Nephron progenitor cell (in vitro differentiated cells): ENCODE results near the gene SDK2.

Experiments
- DNase-seq: peaks from one replicate; pipeline ENCODE4 v3.0.0; 2021
- H3K27ac Mint-ChIP-seq: 2 replicates; pipeline ENCODE4 v1.8.0; 2021; ENCODE audit warnings: mild to moderate bottlenecking, moderate library complexity, mixed read lengths
- H3K27me3 Mint-ChIP-seq: 2 replicates; pipeline ENCODE4 v1.8.0; 2021; ENCODE audit warnings: mild to moderate bottlenecking, low read depth, mixed read lengths; ENCODE audit not compliant: poor library complexity
- H3K36me3 Mint-ChIP-seq: 2 replicates; pipeline ENCODE4 v1.8.0; 2021; ENCODE audit warnings: low read depth, mixed read lengths
- H3K4me1 Mint-ChIP-seq: 2 replicates; pipeline ENCODE4 v1.8.0; 2021; ENCODE audit warnings: mixed read lengths
- H3K4me3 Mint-ChIP-seq: 2 replicates; pipeline ENCODE4 v1.8.0; 2021; ENCODE audit warnings: mild to moderate bottlenecking, moderate library complexity, mixed read lengths
- H3K9me3 Mint-ChIP-seq: 2 replicates; pipeline ENCODE4 v1.8.0; 2021; ENCODE audit warnings: mild to moderate bottlenecking, moderate library complexity, mixed read lengths
- TF ChIP-seq, protein P1 (sequence below): fragments of 200-600 bp; sonication (generic); IDR thresholded peaks from 2 replicates; pipeline ENCODE4 v1.5.0; 2021; ENCODE audit warnings: antibody characterized with exemption

SDK2 gene

DNA sequence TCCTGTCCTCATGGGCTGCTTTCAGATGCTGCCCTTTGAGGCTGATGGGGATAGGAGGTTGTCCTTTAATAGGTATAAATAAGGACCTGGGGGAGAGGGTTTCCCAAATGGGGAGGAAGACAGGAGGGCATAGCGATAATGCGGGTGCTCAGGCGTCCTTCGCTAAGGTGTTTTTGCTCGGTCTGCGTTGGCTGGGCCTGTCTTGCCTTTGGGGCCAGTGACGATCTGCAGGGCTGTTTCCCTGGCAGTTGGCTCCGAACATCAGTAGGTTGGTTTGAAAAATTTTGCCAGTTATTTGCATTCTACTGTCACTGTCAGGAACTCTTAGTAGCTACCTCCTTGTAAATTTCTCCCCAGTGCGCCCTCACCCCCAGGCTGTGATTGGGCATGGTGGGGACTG is 294.6 kb downstream of the SDK2 start:
- H3K4me1 Mint-ChIP-seq: peaks cover 64% of the 10 kb centered on the region
- peaks cover 3% of the 10 kb centered on the region for H3K9me3 Mint-ChIP-seq
- H3K36me3 Mint-ChIP-seq: peaks cover 31% of the 10 kb centered on the region
- H3K27ac Mint-ChIP-seq: no peak overlapping the region
- H3K4me3 Mint-ChIP-seq: no peak overlapping the region
- peaks cover 11% of the 10 kb centered on the region for H3K27me3 Mint-ChIP-seq
- TF ChIP-seq, protein P1, sequence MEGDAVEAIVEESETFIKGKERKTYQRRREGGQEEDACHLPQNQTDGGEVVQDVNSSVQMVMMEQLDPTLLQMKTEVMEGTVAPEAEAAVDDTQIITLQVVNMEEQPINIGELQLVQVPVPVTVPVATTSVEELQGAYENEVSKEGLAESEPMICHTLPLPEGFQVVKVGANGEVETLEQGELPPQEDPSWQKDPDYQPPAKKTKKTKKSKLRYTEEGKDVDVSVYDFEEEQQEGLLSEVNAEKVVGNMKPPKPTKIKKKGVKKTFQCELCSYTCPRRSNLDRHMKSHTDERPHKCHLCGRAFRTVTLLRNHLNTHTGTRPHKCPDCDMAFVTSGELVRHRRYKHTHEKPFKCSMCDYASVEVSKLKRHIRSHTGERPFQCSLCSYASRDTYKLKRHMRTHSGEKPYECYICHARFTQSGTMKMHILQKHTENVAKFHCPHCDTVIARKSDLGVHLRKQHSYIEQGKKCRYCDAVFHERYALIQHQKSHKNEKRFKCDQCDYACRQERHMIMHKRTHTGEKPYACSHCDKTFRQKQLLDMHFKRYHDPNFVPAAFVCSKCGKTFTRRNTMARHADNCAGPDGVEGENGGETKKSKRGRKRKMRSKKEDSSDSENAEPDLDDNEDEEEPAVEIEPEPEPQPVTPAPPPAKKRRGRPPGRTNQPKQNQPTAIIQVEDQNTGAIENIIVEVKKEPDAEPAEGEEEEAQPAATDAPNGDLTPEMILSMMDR: no peak
- no peak for DNase-seq

DNA sequence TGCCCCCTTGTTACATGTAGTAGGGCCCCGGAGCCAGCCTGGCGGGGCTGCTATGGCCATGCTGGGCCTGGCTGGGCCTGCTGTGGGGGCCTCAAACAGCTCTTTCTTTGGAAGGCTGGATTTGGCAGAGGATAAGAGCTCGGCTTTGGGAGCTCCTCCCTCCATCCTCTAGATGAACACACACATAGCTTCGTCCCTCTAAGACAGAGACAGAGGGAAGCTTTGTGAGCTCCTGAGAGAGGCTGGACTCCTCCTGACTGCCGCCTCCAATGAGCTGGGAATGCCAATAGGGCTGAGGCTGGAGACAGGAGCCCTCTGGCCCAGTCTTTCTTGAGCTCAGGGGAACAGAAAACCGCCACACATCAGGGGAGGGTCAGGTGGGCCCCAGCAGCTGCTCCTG is 295.1 kb downstream of the SDK2 start:
- Mint-ChIP-seq H3K4me3 (no peak overlapping the region), H3K36me3 (peaks cover 29% of the 10 kb centered on the region), H3K9me3 (peaks cover 3% of the 10 kb centered on the region), H3K27me3 (peaks cover 8% of the 10 kb centered on the region), H3K27ac (peak overlapping the region; percentile 93), H3K4me1 (peaks cover 64% of the 10 kb centered on the region)
- TF ChIP-seq, protein P1: no peak
- DNase-seq: no peak

DNA sequence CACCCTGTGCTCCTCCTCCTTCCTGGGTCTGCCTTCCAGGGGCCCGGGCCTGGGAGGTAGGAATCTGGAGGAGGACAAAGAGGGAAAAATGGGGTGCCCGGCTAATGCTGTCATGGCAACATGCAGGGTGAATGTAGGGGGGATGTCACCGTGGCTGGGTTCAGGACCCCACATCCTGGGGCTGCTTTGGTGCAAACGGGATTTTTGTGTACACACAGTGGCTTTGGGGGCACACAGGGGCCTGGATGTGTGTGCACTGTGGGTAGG is 295.5 kb downstream of the SDK2 start:
- peaks cover 3% of the 10 kb centered on the region for H3K9me3 Mint-ChIP-seq
- H3K4me1 Mint-ChIP-seq: peaks cover 64% of the 10 kb centered on the region
- H3K4me3 Mint-ChIP-seq: no peak overlapping the region
- peaks cover 7% of the 10 kb centered on the region for H3K27me3 Mint-ChIP-seq
- TF ChIP-seq, protein P1: no peak
- peaks cover 26% of the 10 kb centered on the region for H3K36me3 Mint-ChIP-seq
- peak overlapping the region; percentile 61 for H3K27ac Mint-ChIP-seq
- no peak for DNase-seq

DNA sequence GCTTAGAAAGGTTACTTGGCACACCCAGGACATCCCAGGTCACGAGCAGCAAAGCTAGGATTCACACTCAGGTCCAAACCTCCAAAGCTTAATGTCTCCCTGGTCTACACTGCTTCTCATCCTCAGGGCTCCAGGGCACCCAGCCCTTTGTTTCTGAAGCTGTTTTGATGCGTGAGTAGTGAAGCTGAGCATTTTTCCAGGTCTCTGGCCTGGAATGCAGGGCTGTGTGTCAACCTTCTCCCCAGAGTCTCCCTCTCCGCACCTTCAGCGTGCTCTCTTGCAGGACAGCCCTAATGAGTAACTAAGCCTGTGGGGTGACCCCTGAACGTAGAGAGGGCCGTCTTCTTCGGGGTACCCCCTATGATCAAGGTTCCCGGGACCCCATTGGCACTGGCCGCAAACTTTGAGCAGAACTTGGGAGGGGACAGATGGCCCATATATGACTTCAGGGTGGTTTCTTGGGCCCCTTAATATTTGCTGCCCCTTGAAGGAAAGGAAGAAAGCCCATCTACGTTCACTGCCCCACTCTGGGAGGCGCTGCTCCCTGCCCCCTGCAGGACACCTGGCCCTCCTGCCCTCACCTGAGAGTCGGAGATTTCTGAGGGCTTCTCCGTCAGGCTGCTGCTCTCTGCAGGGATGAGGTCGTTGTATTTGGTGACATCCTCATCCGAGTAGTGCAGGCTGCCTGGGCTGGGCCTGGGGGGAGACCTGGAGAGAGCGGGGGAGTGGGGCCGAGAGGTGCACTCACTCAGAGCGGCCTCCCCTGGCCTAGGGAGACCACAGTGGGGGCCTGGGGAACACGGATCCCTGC is 296.0 kb downstream of the SDK2 start:
- Mint-ChIP-seq H3K27me3 (peaks cover 7% of the 10 kb centered on the region), H3K4me3 (no peak overlapping the region), H3K9me3 (peaks cover 3% of the 10 kb centered on the region), H3K36me3 (peaks cover 26% of the 10 kb centered on the region), H3K27ac (no peak overlapping the region), H3K4me1 (peaks cover 67% of the 10 kb centered on the region)
- no peak for DNase-seq
- TF ChIP-seq, protein P1: no peak

DNA sequence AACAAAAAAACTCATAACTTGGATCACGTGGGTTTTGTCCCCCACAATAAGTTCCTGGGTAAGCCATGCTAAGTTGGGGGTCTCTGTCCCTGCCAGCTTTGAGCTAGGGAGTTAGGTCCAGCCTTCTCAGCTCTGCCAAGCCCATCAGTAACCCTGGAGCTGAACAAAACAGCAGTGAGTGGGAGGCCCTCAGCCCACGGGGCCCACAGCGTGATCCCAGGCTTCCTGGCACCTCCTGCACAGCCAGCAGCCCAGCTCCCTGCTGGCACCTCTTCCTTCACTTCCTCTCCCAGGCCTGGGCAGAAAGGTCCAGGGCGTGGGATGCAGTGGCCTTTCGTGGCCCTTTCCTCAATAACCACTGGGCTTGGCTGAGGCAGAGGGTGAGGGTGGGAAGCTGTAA is 296.9 kb downstream of the SDK2 start:
- Mint-ChIP-seq H3K4me1 (peaks cover 71% of the 10 kb centered on the region), H3K27me3 (peaks cover 7% of the 10 kb centered on the region), H3K4me3 (no peak overlapping the region), H3K9me3 (peaks cover 3% of the 10 kb centered on the region), H3K36me3 (peaks cover 26% of the 10 kb centered on the region), H3K27ac (peak overlapping the region; percentile 83)
- no peak for DNase-seq
- TF ChIP-seq, protein P1: no peak
